H1 (cell line): ENCODE data around the gene MTRFR. TPM values are rescaled to one million over a fixed set of nuclear protein-coding genes. Genes with fewer than 3 reads are reported as not detected.

ENCODE experiments used
- KDM4A ChIP-seq: IDR thresholded peaks from one replicate; pipeline ENCODE4 v1.7.1; 2012; ENCODE audit warnings: low read depth, mild to moderate bottlenecking, moderate library complexity, low read length, inconsistent platforms; ENCODE audit not compliant: severe bottlenecking
- RBBP5 ChIP-seq: IDR thresholded peaks from 2 replicates; pipeline ENCODE4 v1.7.1; 2012; ENCODE audit warnings: low read depth, mild to moderate bottlenecking, inconsistent platforms, low read length, moderate library complexity, borderline replicate concordance
- RXRA ChIP-seq: IDR thresholded peaks from 2 replicates; pipeline ENCODE4 v1.6.1; 2011; ENCODE audit warnings: low read depth, mild to moderate bottlenecking, low read length, moderate library complexity; ENCODE audit not compliant: insufficient read depth
- SIRT6 ChIP-seq: IDR thresholded peaks from one replicate; pipeline ENCODE4 v1.7.1; 2012; ENCODE audit warnings: low read length, inconsistent platforms
- polyA plus RNA-seq, 7 experiments: library from polyadenylated mRNA; depleted of rRNA in 3 of 7; stranded (reverse) in 5 of 7; unstranded in 2 of 7; fragments of >200 nt in 5 of 7; fragments of 200-250 nt in 2 of 7; gene quantifications; 1 replicate in 5 of 7; 2 replicates in 1 of 7; 4 replicates in 1 of 7; pipeline versions ENCODE4 v1.2.1 to v1.2.3, GENCODE V29; 2011 to 2013; ENCODE audit warnings: missing spikeins in 2 of 7, mixed read lengths in 2 of 7
- total RNA-seq: library from RNA; stranded (reverse); fragmentation: NEBNext Ultra II Directional; extraction: Animal tissue kit (Norgen Biotek cat#: 25700); gene quantifications from 2 replicates; pipeline ENCODE4 v1.2.1, GENCODE V29; 2021
- TF ChIP-seq, protein P1 (sequence below): IDR thresholded peaks from 2 replicates; pipeline ENCODE4 v1.6.1; 2012; ENCODE audit warnings: low read length, inconsistent platforms

The MTRFR gene
- total and polyA plus RNA-seq, 2 of the 8 experiments (the other 6 are each of a cell fraction or from before 2014, with no cell fraction given) = 9.2 to 12.9 TPM

DNA sequence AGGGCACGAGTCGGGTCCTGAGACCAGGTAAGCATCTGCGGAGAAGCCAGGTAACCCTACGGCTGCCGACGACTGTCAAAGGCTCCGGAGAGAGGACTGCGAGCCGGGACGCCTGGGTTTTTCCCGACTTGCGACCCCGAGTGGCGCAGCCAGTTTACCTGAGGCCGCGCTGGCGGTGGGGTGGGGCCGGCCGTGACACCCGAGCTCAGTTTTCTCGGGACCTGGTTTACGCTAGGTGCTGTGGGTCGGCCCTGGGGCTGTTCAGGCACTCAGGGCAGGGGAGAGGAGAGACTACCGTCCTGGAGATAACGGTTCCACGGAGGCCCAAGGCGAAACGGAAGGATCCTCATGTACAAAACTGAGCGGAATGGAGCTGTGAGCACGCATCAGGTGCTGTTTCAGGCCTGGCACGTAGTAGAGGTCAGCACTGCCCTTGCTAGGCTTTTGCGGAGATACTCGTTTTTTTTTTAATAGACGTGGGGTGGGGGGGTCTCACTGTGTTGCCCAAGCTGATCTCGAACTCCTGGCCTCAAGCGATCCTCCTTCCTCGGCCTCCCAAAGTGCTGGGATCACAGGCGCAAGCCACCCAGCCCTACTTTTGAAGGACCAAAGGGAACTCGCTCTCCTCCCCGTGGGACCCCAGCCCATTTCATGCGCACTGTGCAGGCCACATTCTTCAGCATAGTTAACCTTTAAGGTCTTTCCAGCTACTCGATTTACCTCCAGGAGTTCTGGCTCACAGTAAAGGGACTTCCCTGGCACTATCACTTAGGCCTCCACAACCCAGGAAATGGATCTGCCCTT is 471 bp downstream of the MTRFR start (continued):
- no peak; the same call in 1 of the 2 replicates for TF ChIP-seq RBBP5
- TF ChIP-seq, protein P1, sequence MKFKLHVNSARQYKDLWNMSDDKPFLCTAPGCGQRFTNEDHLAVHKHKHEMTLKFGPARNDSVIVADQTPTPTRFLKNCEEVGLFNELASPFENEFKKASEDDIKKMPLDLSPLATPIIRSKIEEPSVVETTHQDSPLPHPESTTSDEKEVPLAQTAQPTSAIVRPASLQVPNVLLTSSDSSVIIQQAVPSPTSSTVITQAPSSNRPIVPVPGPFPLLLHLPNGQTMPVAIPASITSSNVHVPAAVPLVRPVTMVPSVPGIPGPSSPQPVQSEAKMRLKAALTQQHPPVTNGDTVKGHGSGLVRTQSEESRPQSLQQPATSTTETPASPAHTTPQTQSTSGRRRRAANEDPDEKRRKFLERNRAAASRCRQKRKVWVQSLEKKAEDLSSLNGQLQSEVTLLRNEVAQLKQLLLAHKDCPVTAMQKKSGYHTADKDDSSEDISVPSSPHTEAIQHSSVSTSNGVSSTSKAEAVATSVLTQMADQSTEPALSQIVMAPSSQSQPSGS = no peak
- no peak for TF ChIP-seq SIRT6
- TF ChIP-seq KDM4A = peak; percentile 86
- no peak for TF ChIP-seq RXRA
- TF ChIP-seq, all 59 proteins: peak for 4
